Measurements from ENCODE around the gene RNF207. TPM values are rescaled to one million over a fixed set of nuclear protein-coding genes. Genes with fewer than 3 reads are reported as not detected.

The RNF207 gene
- total RNA-seq, 3 donors from 2014 or later (not counting 1 experiment from before 2014, with no cell fraction given) = 2.1 to 5.5 (median 2.3) TPM

- Histone ChIP-seq H3K9me3 (ENCODE audit: control insufficient read depth, insufficient read depth, low read length) (no peaks in the 10 kb centered on the region), H3K4me3 (ENCODE audit: low read length) (no peak overlapping the region), H3K27ac (ENCODE audit: low read length) (no peak overlapping the region), H3K36me3 (ENCODE audit: control insufficient read depth, insufficient read depth, low read length) (no peaks in the 10 kb centered on the region), H3K27me3 (ENCODE audit: control insufficient read depth, insufficient read depth, low read length) (peaks cover 2% of the 10 kb centered on the region), H3K4me1 (ENCODE audit: control insufficient read depth, insufficient read depth, low read length) (peaks cover 25% of the 10 kb centered on the region)
- Mint-ChIP-seq H3K36me3 (no peaks in the 10 kb centered on the region), H3K9me3 (no peaks in the 10 kb centered on the region), H3K4me1 (peaks cover 0 to 15% of the 10 kb centered on the region in 2 donors), H3K4me3 (no peak overlapping the region), H3K27ac (no peak overlapping the region), H3K27me3 (ENCODE audit: low read depth in 2 of 2) (peaks cover 7 to 14% of the 10 kb centered on the region in 2 donors)
- no peak for TF ChIP-seq CTCF (IDR thresholded peaks at IDR 0.05)
- intact Hi-C loops (cut with micrococcal nuclease) = no loop called here
- ATAC-seq = no peak
- whole genome bisulfite sequencing (ENCODE audit: insufficient coverage) = 92% methylated on average over 8 of the region's 8 CpGs
- DNase-seq = no peak
These were observed 47.7 kb upstream of the RNF207 start for GRCh38 chr1:6158181-6158580.

GRCh38 chr1:6162341-6162740, 43.6 kb upstream of the RNF207 start:
- Histone ChIP-seq H3K36me3 (ENCODE audit: control insufficient read depth, insufficient read depth, low read length) (no peaks in the 10 kb centered on the region), H3K27ac (ENCODE audit: low read length) (no peak overlapping the region), H3K4me1 (ENCODE audit: control insufficient read depth, insufficient read depth, low read length) (no peaks in the 10 kb centered on the region), H3K9me3 (ENCODE audit: control insufficient read depth, insufficient read depth, low read length) (no peaks in the 10 kb centered on the region), H3K27me3 (ENCODE audit: control insufficient read depth, insufficient read depth, low read length) (peaks cover 2% of the 10 kb centered on the region), H3K4me3 (ENCODE audit: low read length) (no peak overlapping the region)
- Mint-ChIP-seq H3K36me3 (no peaks in the 10 kb centered on the region), H3K9me3 (no peaks in the 10 kb centered on the region), H3K4me3 (no peak overlapping the region), H3K27ac (no peak overlapping the region), H3K4me1 (no peaks in the 10 kb centered on the region), H3K27me3 (ENCODE audit: low read depth in 2 of 2) (peaks cover 7 to 18% of the 10 kb centered on the region in 2 donors)
- intact Hi-C loops (cut with micrococcal nuclease) = no loop called here
- no peak for DNase-seq
- ATAC-seq = no peak
- WGBS (ENCODE audit: insufficient coverage) = 76% methylated on average over 7 of the region's 7 CpGs
- no peak for TF ChIP-seq CTCF (IDR thresholded peaks at IDR 0.05)

- H3K4me1 Mint-ChIP-seq = no peaks in the 10 kb centered on the region
- ATAC-seq (no peak), DNase-seq (no peak)
- no peaks in the 10 kb centered on the region for H3K4me1 ChIP-seq (ENCODE audit: control insufficient read depth, insufficient read depth, low read length)
- H3K36me3 Mint-ChIP-seq = no peaks in the 10 kb centered on the region
- no peak overlapping the region for H3K27ac ChIP-seq (ENCODE audit: low read length)
- WGBS (ENCODE audit: insufficient coverage) = 73% methylated on average over 13 of the region's 13 CpGs
- peaks cover 7 to 18% of the 10 kb centered on the region in 2 donors for H3K27me3 Mint-ChIP-seq (ENCODE audit: low read depth in 2 of 2)
- no peaks in the 10 kb centered on the region for H3K9me3 Mint-ChIP-seq
- H3K4me3 ChIP-seq (ENCODE audit: low read length) = no peak overlapping the region
- no peaks in the 10 kb centered on the region for H3K9me3 ChIP-seq (ENCODE audit: control insufficient read depth, insufficient read depth, low read length)
- no peak for TF ChIP-seq CTCF (IDR thresholded peaks at IDR 0.05)
- intact Hi-C loops (cut with micrococcal nuclease) = no loop called here
- H3K36me3 ChIP-seq (ENCODE audit: control insufficient read depth, insufficient read depth, low read length) = no peaks in the 10 kb centered on the region
- no peak overlapping the region for H3K4me3 Mint-ChIP-seq
- no peak overlapping the region for H3K27ac Mint-ChIP-seq
- peaks cover 2% of the 10 kb centered on the region for H3K27me3 ChIP-seq (ENCODE audit: control insufficient read depth, insufficient read depth, low read length)
These were observed 43.1 kb upstream of the RNF207 start for GRCh38 chr1:6162773-6163172.

- 82% methylated on average over 15 of the region's 15 CpGs for WGBS (ENCODE audit: insufficient coverage)
- H3K27me3 Mint-ChIP-seq (ENCODE audit: low read depth in 2 of 2) = peaks cover 7 to 18% of the 10 kb centered on the region in 2 donors
- ATAC-seq = no peak
These were observed 42.5 kb upstream of the RNF207 start for GRCh38 chr1:6163191-6163972.

More at GRCh38 chr1:6163191-6163972, 42.5 kb upstream of the RNF207 start:
- intact Hi-C loops (cut with micrococcal nuclease) = no loop called here
- no peaks in the 10 kb centered on the region for H3K9me3 ChIP-seq (ENCODE audit: control insufficient read depth, insufficient read depth, low read length)
- no peaks in the 10 kb centered on the region for H3K36me3 ChIP-seq (ENCODE audit: control insufficient read depth, insufficient read depth, low read length)
- no peaks in the 10 kb centered on the region for H3K9me3 Mint-ChIP-seq
- H3K4me1 Mint-ChIP-seq = no peaks in the 10 kb centered on the region
- H3K36me3 Mint-ChIP-seq = no peaks in the 10 kb centered on the region
- no peak overlapping the region for H3K27ac ChIP-seq (ENCODE audit: low read length)
- H3K4me1 ChIP-seq (ENCODE audit: control insufficient read depth, insufficient read depth, low read length) = no peaks in the 10 kb centered on the region
- no peak for TF ChIP-seq CTCF (IDR thresholded peaks at IDR 0.05)
- DNase-seq = no peak
- H3K4me3 ChIP-seq (ENCODE audit: low read length) = no peak overlapping the region
- H3K4me3 Mint-ChIP-seq = no peak overlapping the region
- H3K27ac Mint-ChIP-seq = no peak overlapping the region
- peaks cover 2% of the 10 kb centered on the region for H3K27me3 ChIP-seq (ENCODE audit: control insufficient read depth, insufficient read depth, low read length)

All from natural killer cell (primary cell).